ENCODE data around the gene APOC3. TPM values are rescaled to one million over a fixed set of nuclear protein-coding genes. Genes with fewer than 3 reads are reported as not detected.

APOC3 gene
- total RNA-seq, 1 experiment from 2014 or later: 3.5 TPM

- Histone ChIP-seq H3K27me3 (ENCODE audit: insufficient read depth, low read length) (no peaks in the 10 kb centered on the region), H3K79me2 (ENCODE audit: insufficient read depth, low read length) (no peaks in the 10 kb centered on the region), H2AFZ (ENCODE audit: low read depth, low read length, poor library complexity, severe bottlenecking) (no peak overlapping the region), H3K9me3 (ENCODE audit: control insufficient read depth in 1 of 2, insufficient read depth in 1 of 2, low read depth in 1 of 2, low read length in 2 of 2) (no peaks in the 10 kb centered on the region), H3K4me3 (replicated peaks in 1 of 2; ENCODE audit: low read depth in 1 of 2, low read length in 2 of 2) (no peak overlapping the region), H4K20me1 (ENCODE audit: insufficient read depth) (no peaks in the 10 kb centered on the region), H3K9me2 (ENCODE audit: insufficient read depth) (no peaks in the 10 kb centered on the region), H3K36me3 (ENCODE audit: control insufficient read depth in 1 of 2, insufficient read depth in 2 of 2, low read length in 2 of 2) (no peaks in the 10 kb centered on the region; a peak in 1 of 4 replicates), H3K27ac (ENCODE audit: low read depth, low read length) (no peak overlapping the region), H3K4me2 (ENCODE audit: low read length) (no peak overlapping the region), H3K4me1 (ENCODE audit: control insufficient read depth in 1 of 2, insufficient read depth in 2 of 2, low read length in 2 of 2) (no peaks in the 10 kb centered on the region), H3K9ac (ENCODE audit: low read length) (no peak overlapping the region)
- ATAC-seq (no peak), DNase-seq (ENCODE audit: low read depth, low spot score) (no peak)
- no TSS peak for BruUV-seq (replicated peaks)
- intact Hi-C loops (cut with micrococcal nuclease): no loop called here
- ChIA-PET POLR2A (no interaction called here), CTCF (interaction anchor here (0.5 to 1.0 kb wide), 2 partner anchors 22 to 326 kb away, joined by 3 read pairs; partner anchors contain the start of gene APOA5), RAD21 (ENCODE audit: low non-redundant PET in 1 of 2, low total read pairs in 2 of 2, uncharacterized antibody in 2 of 2, unreplicated experiment in 2 of 2) (no interaction called here)
- TF ChIP-seq REST (IDR thresholded peaks at IDR 0.05; ENCODE audit: low read depth) (no peak), ELF1 (IDR thresholded peaks at IDR 0.05; ENCODE audit: borderline replicate concordance, low read depth) (no peak), YY1 (IDR thresholded peaks at IDR 0.05; ENCODE audit: extremely low read depth, insufficient replicate concordance, low read depth, low read length) (no peak), POLR2AphosphoS5 (IDR thresholded peaks at IDR 0.05; ENCODE audit: low read depth, low read length) (no peak), FOSL1 (IDR thresholded peaks at IDR 0.05; ENCODE audit: low read depth) (no peak), SRF (IDR thresholded peaks at IDR 0.05; ENCODE audit: low read depth) (no peak), CBX3 (IDR thresholded peaks at IDR 0.05; ENCODE audit: low read depth) (no peak), EGR1 (IDR thresholded peaks at IDR 0.05; ENCODE audit: low read depth) (no peak), POLR2A (IDR thresholded peaks at IDR 0.05; ENCODE audit: borderline replicate concordance, extremely low read depth, insufficient read depth, insufficient read length) (no peak), SIN3A (IDR thresholded peaks at IDR 0.05; ENCODE audit: low read depth) (no peak), EZH2 (IDR thresholded peaks at IDR 0.05) (no peak), EZH2phosphoT487 (IDR thresholded peaks at IDR 0.05; ENCODE audit: borderline replicate concordance) (no peak), SP1 (IDR thresholded peaks at IDR 0.05; ENCODE audit: low read depth) (no peak), CTCF (IDR thresholded peaks at IDR 0.05 in 2 of 3, conservative IDR thresholded peaks at IDR 0.05 in 1 of 3; ENCODE audit: borderline replicate concordance in 1 of 3, insufficient read depth in 1 of 3, low read depth in 2 of 3, low read length in 2 of 3) (no peak), RAD21 (IDR thresholded peaks at IDR 0.05; ENCODE audit: low read depth) (no peak)
These were observed 16.5 kb upstream of the APOC3 start for GRCh38 chr11:116813170-116813569.

All from HCT116 (cell line).